Measurements from ENCODE around the gene IDI1. TPM values are rescaled to one million over a fixed set of nuclear protein-coding genes. Genes with fewer than 3 reads are reported as not detected.

The IDI1 gene
- total RNA-seq, 2 experiments from 2014 or later: 40.4 to 66.0 TPM

DNA sequence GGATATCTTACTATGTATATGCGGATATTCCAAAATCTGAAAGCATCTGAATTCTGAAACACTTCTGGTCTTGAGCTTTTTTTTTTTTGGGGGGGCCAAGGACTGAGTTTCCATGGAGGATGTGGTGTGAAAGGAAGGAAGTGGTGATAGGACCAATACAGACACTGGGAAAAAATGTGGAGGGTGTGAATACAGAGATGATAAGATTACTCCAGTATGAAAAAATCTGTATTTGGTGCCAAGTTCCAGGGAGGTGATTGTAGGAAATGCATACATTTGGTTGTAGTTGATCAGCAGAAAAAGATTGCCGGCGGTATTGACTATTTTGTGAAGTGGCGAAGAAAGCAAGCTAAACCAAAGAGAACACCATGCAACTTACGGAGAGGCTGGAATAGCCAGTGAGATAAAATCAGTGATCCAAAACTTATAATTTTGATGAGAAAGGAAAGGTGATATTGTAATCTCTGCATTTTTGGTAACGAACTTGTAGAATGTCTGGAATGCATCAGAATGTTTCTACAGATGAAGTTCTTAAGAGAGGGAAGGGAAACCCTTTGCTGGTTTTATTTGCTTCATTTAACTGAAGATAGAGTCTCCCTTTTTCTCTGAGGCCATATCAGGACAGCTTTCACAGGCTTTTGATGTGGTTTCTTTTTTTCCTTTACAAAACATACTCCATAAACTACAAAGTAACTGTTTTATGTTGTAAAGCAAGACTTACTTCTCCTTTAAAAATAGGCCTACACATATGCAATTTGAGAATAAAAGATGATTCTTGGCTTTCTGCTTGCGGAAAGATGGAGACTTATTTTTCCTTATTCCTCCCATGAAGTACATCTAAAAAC lies 13.2 kb upstream of the IDI1 start:
- Mint-ChIP-seq H3K27me3 (no peaks in the 10 kb centered on the region), H3K36me3 (ENCODE audit: low read depth) (peaks cover 15% of the 10 kb centered on the region)
- CTCF ChIA-PET: interaction anchor here (0.6 to 2.9 kb wide), 3 partner anchors 10 to 26 kb away, joined by 3 to 14 read pairs (median 8); no protein-coding TSS in a partner anchor

DNA sequence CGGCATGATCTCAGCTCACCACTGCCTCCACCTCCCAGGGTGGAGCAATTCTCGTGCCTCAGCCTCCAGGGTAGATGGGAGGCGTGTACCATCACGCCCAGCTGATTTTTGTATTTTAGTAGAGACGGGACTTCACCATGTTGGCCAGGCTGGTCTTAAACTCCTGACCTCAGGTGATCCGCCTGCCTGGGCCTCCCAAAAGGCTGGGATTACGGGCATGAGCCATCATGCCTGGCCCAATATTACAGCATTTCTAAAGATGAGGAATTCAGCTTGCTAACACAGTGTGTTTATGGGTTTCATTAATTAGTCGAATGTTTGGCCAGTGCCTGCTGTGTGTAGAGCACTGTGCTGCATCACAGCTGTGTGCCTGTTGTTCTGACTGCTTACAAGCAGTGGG lies 11.0 kb upstream of the IDI1 start:
- DNase-seq (no peak), ATAC-seq (no peak)
- peaks cover 16% of the 10 kb centered on the region for H3K36me3 Mint-ChIP-seq (ENCODE audit: low read depth)
- ChIA-PET CTCF (interaction anchor here (1.0 kb wide), 1 partner anchor 15 kb away, joined by 5 read pairs; no protein-coding TSS in a partner anchor), POLR2A (interaction anchor here (2.5 kb wide), 1 partner anchor 11 kb away, joined by 9 read pairs; the partner anchor contains the start of gene IDI1)
- no peaks in the 10 kb centered on the region for H3K27me3 Mint-ChIP-seq
- H3K4me1 Mint-ChIP-seq: peaks cover 78% of the 10 kb centered on the region
- no peak overlapping the region for H3K4me3 Mint-ChIP-seq
- no peaks in the 10 kb centered on the region for H3K9me3 Mint-ChIP-seq (ENCODE audit: low read depth)
- peak overlapping the region; percentile 40 for H3K27ac Mint-ChIP-seq
- intact Hi-C loops (cut with DNase I, micrococcal nuclease): no loop called here

More for the DNA sequence above, 13.2 kb upstream of the IDI1 start:
- Mint-ChIP-seq H3K4me1 (peaks cover 80% of the 10 kb centered on the region), H3K4me3 (peak overlapping the region; percentile 21), H3K9me3 (ENCODE audit: low read depth) (no peaks in the 10 kb centered on the region), H3K27ac (peak overlapping the region; percentile 76)
- intact Hi-C loops (cut with DNase I, micrococcal nuclease): no loop called here
- no peak for DNase-seq
- no peak for ATAC-seq
- POLR2A ChIA-PET: no interaction called here

DNA sequence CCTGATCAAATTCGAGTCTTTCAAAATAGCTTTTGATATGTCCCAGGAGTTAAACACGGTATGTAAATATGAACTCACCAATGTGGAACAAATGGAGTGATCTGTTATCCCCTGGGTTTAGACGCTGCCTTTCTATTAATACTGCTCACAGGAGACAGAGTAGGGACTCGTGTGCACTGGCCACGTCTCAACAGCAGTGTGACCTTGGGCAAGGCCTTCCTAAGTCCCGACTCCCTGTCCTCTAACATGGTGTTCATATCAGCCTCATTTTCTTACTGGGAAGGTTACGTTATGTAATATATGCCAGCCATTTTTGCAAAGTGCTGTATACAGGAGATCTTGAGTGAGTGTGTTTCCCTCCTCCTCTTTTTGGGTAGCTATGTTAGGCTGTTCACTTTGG lies 9.1 kb upstream of the IDI1 start:
- POLR2A ChIA-PET: interaction anchor here (2.5 kb wide), 1 partner anchor 9 kb away, joined by 9 read pairs; the partner anchor contains the start of gene IDI1
- no peak for ATAC-seq
- CTCF ChIA-PET: interaction anchor here (1.0 kb wide), 1 partner anchor 15 kb away, joined by 3 read pairs; no protein-coding TSS in a partner anchor
- no peaks in the 10 kb centered on the region for H3K9me3 Mint-ChIP-seq (ENCODE audit: low read depth)
- DNase-seq: no peak
- intact Hi-C loops (cut with DNase I, micrococcal nuclease): no loop called here
- H3K27me3 Mint-ChIP-seq: no peaks in the 10 kb centered on the region
- H3K4me1 Mint-ChIP-seq: peaks cover 78% of the 10 kb centered on the region
- peaks cover 23% of the 10 kb centered on the region for H3K36me3 Mint-ChIP-seq (ENCODE audit: low read depth)
- H3K4me3 Mint-ChIP-seq: peak overlapping the region; percentile 94
- H3K27ac Mint-ChIP-seq: peak overlapping the region; percentile 89

DNA sequence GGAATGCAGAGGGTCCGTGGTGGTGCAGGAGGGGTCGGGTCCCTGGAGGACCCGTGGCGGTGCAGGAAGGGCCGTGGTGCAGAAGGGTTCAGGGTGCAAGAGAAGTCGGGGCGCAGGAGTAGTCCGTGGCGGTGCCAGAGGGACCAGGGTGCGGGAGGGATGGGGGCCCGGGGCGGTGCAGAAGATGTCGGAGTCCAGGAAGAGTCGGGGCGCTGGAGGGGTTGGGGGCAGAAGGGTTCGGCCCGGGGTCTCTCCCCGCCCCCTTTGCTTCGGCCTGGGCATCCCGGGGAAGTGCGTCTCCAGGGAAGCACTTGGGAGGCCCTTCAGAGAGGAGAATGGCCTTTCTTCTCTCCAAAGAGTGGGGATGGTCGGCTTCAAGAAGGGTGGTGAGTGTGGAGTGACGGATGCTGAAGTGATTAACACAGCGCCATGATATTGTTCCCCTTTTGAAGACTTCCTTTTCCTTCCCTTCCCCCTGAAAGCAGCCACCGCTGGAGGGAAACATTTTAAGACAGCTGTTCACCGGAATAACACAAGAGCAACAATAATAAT lies 8.3 kb upstream of the IDI1 start:
- CTCF ChIA-PET: interaction anchor here (1.0 kb wide), 1 partner anchor 16 kb away, joined by 3 read pairs; no protein-coding TSS in a partner anchor
- ATAC-seq (peak; percentile 28), DNase-seq (no peak)
- POLR2A ChIA-PET: interaction anchor here (2.5 kb wide), 1 partner anchor 8 kb away, joined by 9 read pairs; the partner anchor contains the start of gene IDI1
- H3K27ac Mint-ChIP-seq: peak overlapping the region; percentile 89
- H3K27me3 Mint-ChIP-seq: no peaks in the 10 kb centered on the region
- peak overlapping the region; percentile 94 for H3K4me3 Mint-ChIP-seq
- intact Hi-C loops (cut with DNase I, micrococcal nuclease): loop anchor here (1.0 to 2.0 kb wide), 3 partner anchors 8 to 68 kb away; partner anchors contain the start of genes GTPBP4 (in 1 of the 2) and IDI1 (in 1 of the 2)
- peaks cover 76% of the 10 kb centered on the region for H3K4me1 Mint-ChIP-seq
- H3K9me3 Mint-ChIP-seq (ENCODE audit: low read depth): no peaks in the 10 kb centered on the region
- peaks cover 31% of the 10 kb centered on the region for H3K36me3 Mint-ChIP-seq (ENCODE audit: low read depth)

DNA sequence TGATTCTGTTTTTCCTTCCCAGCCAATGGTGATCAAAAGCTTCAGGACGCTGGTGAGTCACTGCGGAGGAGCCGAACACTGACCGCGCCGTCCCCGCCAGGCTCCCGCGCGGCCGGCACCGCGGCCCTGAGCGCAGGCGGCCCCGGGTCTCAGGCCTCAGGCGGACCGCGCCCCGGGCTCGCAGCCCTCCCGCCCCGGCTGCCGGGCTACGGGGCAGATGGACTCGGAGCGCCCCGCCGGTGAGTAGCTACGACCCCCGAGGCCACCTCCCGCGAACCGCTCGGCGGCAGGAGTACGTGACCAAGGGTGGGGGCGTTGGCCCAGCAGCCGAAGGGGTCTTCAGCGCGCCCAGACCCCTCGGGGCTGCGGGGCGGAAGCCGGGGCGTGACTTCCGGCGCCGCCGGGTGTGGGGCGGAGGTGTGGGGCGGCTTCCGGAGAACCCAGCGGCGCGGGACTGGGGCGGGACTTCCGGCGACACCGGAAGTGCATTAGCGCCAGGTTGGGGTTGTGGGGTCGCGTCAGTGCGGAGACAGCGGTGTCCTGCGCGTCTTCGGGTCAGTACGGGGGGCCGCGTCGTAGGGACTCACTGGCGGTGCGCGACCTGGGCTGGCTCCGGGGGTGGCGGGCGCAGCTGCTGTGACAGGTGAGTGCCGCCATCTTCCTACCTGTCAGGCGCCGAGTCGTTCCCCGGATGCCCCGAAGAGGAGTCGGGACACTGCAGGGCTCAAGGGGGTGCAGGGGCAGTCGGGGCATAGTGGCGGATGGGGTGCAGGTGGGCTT lies 7.6 kb upstream of the IDI1 start, which contains the start of gene WDR37:
TSS of gene WDR37 (plus strand) at position 60 of the 780 bp plus-strand sequence. CDS start 15,771 bp downstream, outside the sequence.
- Mint-ChIP-seq H3K4me3 (peak within 1 kb of the TSS; percentile 94), H3K9me3 (ENCODE audit: low read depth) (no peaks in the 10 kb centered on the region), H3K27ac (peak within 1 kb of the TSS; percentile 92), H3K36me3 (ENCODE audit: low read depth) (peaks cover 38% of the 10 kb centered on the region), H3K27me3 (no peaks in the 10 kb centered on the region), H3K4me1 (peaks cover 76% of the 10 kb centered on the region)
- DNase-seq (peak; percentile 92), ATAC-seq (peak; percentile 94)
- POLR2A ChIA-PET: no interaction called here
- CTCF ChIA-PET: interaction anchor here (0.9 kb wide), 1 partner anchor 54 kb away, joined by 3 read pairs; no protein-coding TSS in a partner anchor
- intact Hi-C loops (cut with DNase I, micrococcal nuclease): loop anchor here (1.0 to 2.0 kb wide), 6 partner anchors 7 to 125 kb away; partner anchors contain the start of genes GTPBP4 (in 2 of the 2), IDI1 (in 1 of the 2) and LARP4B (in 1 of the 2)

DNA sequence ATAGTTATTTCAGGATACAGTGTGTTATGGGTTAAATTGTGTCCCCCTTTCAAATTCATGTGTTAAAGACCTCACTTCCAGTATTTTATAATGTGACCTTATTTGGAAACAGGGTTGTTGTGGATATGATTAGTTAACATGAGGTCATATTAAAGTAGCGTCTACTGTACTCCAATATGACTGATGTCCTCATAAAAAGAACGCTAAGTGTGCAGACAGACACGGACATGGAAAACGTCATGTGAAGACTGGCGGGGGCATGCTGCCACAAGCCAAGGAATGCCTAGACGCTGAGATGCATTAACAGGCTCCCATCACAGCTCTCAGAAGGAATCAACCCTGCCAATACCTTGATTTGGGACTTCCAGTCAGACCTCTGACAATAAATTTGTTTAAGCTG lies 5.8 kb upstream of the IDI1 start:
- CTCF ChIA-PET: no interaction called here

DNA sequence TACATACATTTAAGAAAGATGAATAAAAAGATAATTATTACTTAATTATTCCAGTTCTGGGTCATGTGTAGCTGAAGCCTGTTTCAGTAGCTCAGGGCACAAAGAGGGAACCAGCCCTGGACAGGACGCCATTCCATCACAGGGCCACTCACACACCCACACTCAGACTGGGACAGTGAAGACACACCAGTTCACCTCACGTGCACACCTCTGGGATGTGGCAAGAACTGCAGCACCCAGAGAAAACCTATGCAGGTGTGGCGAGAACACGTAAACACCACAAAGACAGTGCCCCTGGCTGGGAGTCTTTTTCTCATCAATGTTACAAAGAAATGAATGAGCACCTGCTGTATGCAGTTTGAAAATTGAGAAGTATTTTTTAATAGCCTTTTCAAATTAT lies 1.6 kb upstream of the IDI1 start:
- Mint-ChIP-seq H3K27me3 (no peaks in the 10 kb centered on the region), H3K9me3 (ENCODE audit: low read depth) (no peaks in the 10 kb centered on the region), H3K4me3 (peak overlapping the region; percentile 98), H3K4me1 (peaks cover 63% of the 10 kb centered on the region), H3K27ac (peak overlapping the region; percentile 63), H3K36me3 (ENCODE audit: low read depth) (peaks cover 54% of the 10 kb centered on the region)
- CTCF ChIA-PET: interaction anchor here (0.7 to 3.3 kb wide), 2 partner anchors 12 to 82 kb away, joined by 3 to 14 read pairs; no protein-coding TSS in a partner anchor
- intact Hi-C loops (cut with DNase I, micrococcal nuclease): no loop called here
- ATAC-seq: no peak
- DNase-seq: peak; percentile 72
- POLR2A ChIA-PET: interaction anchor here (0.6 kb wide), 1 partner anchor 38 kb away, joined by 4 read pairs; no protein-coding TSS in a partner anchor

More for the DNA sequence above, 5.8 kb upstream of the IDI1 start:
- Mint-ChIP-seq H3K4me1 (peaks cover 71% of the 10 kb centered on the region), H3K4me3 (peak overlapping the region; percentile 94), H3K36me3 (ENCODE audit: low read depth) (peaks cover 45% of the 10 kb centered on the region), H3K9me3 (ENCODE audit: low read depth) (no peaks in the 10 kb centered on the region), H3K27ac (peak overlapping the region; percentile 70), H3K27me3 (no peaks in the 10 kb centered on the region)
- no peak for DNase-seq
- POLR2A ChIA-PET: no interaction called here
- no peak for ATAC-seq
- intact Hi-C loops (cut with DNase I, micrococcal nuclease): no loop called here

DNA sequence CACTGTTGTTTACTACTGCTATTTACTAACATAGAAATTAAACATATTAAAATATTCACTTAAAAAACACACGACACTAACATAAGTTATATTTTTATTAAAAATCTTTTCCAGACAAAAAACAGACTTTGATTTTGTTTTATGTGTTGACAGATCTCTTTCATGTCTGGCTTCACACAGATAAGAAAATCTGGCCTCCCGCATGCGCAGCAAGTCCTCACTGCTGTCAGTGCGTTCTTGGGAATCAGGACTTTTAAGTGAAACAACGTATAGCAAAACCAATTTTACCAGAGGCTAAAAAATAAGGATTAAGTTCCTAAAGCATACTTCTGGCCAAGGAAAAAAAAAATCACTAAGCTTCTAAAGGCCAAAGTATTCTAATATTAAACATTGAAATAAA lies 1.2 kb upstream of the IDI1 start:
- POLR2A ChIA-PET: interaction anchor here (0.6 kb wide), 2 partner anchors 38 to 53 kb away, joined by 3 to 4 read pairs; no protein-coding TSS in a partner anchor
- peak; percentile 56 for DNase-seq
- Mint-ChIP-seq H3K4me1 (peaks cover 64% of the 10 kb centered on the region), H3K36me3 (ENCODE audit: low read depth) (peaks cover 58% of the 10 kb centered on the region), H3K27me3 (no peaks in the 10 kb centered on the region), H3K9me3 (ENCODE audit: low read depth) (no peaks in the 10 kb centered on the region), H3K27ac (peak overlapping the region; percentile 96), H3K4me3 (peak overlapping the region; percentile 98)
- intact Hi-C loops (cut with DNase I, micrococcal nuclease): no loop called here
- no peak for ATAC-seq
- CTCF ChIA-PET: interaction anchor here (0.7 to 3.3 kb wide), 2 partner anchors 12 to 82 kb away, joined by 3 to 14 read pairs; no protein-coding TSS in a partner anchor

DNA sequence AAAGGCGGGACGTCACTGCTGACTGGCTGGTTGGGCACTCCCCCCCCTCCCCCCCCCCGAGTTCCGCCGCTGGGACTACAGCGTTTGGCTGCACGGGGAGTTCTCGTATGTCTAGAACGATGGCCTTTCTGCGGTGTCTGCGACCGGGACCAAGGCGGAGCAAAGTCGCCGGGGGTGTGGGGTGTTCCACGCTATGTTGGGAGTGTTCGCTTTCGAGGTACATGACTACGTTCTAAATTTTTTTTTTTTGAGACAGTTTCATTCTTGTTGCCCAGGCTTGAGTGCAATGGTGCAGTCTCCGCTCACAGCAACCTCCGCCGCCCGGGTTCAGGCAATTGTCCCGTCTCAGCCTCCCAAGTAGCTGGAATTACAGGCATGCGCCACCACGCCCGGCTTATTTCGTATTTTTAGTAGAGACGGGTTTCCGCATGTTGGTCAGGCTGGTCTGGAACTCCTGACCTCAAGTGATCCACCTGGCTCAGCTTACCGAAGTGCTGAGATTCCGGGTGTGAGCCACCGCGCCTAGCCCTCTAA lies 573 bp upstream of the IDI1 start:
- Mint-ChIP-seq H3K27me3 (no peaks in the 10 kb centered on the region), H3K36me3 (ENCODE audit: low read depth) (peaks cover 62% of the 10 kb centered on the region), H3K9me3 (ENCODE audit: low read depth) (no peaks in the 10 kb centered on the region), H3K27ac (peak overlapping the region; percentile 96), H3K4me3 (peak overlapping the region; percentile 98), H3K4me1 (peaks cover 64% of the 10 kb centered on the region)
- no peak for DNase-seq
- CTCF ChIA-PET: interaction anchor here (0.7 to 1.5 kb wide), 2 partner anchors 13 to 81 kb away, joined by 3 to 5 read pairs; no protein-coding TSS in a partner anchor
- intact Hi-C loops (cut with DNase I, micrococcal nuclease): loop anchor here (1.0 to 2.0 kb wide), 5 partner anchors 8 to 915 kb away; partner anchors contain the start of genes GTPBP4 (in 2 of the 2), LARP4B (in 2 of the 2) and ZMYND11 (in 1 of the 2)
- POLR2A ChIA-PET: interaction anchor here (0.6 to 1.8 kb wide), 8 partner anchors 9 to 785 kb away, joined by 3 to 9 read pairs (median 4); partner anchors contain the start of genes GTPBP4 and LARP4B
- ATAC-seq: no peak

DNA sequence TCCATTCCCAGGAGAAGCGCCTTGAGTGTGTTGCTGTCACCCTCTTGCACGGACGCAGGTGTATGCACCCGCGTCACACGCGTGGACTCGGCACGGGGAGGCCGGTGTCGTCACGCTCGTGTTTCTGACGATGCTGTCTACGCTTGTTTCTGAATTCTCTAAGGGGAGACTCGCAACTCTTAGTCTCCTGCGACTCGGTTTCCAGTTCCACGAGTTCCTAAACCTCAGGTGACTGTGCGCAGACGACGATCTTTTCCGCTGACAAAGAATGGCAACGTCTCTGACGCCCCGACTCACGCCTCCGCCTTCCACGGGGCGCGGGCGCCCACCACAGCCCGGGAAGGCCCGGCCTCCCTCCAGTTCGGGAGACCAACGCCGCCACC lies 579 bp downstream of the IDI1 start:
- POLR2A ChIA-PET: interaction anchor here (0.5 to 1.8 kb wide), 6 partner anchors 16 to 579 kb away, joined by 3 to 8 read pairs (median 4); partner anchors contain the start of genes GTPBP4 and LARP4B
- DNase-seq (no peak), ATAC-seq (peak; percentile 9)
- intact Hi-C loops (cut with DNase I, micrococcal nuclease): loop anchor here (1.0 to 2.0 kb wide), 3 partner anchors 8 to 914 kb away; partner anchors contain the start of genes LARP4B (in 1 of the 2), WDR37 (in 1 of the 2) and ZMYND11 (in 1 of the 2)
- H3K36me3 Mint-ChIP-seq (ENCODE audit: low read depth): peaks cover 64% of the 10 kb centered on the region
- CTCF ChIA-PET: interaction anchor here (1.5 kb wide), 1 partner anchor 12 kb away, joined by 5 read pairs; no protein-coding TSS in a partner anchor
- peak overlapping the region; percentile 96 for H3K27ac Mint-ChIP-seq
- H3K4me1 Mint-ChIP-seq: peaks cover 64% of the 10 kb centered on the region
- H3K4me3 Mint-ChIP-seq: peak overlapping the region; percentile 98
- no peaks in the 10 kb centered on the region for H3K27me3 Mint-ChIP-seq
- H3K9me3 Mint-ChIP-seq (ENCODE audit: low read depth): no peaks in the 10 kb centered on the region
